NCI-H460 (cell line): ENCODE measurements around the gene SPSB1. TPM values are rescaled to one million over a fixed set of nuclear protein-coding genes. Genes with fewer than 3 reads are reported as not detected.
A peak's percentile ranks its signal among the peaks of the same experiment; 100 is the strongest.

ENCODE experiments used
- DNase-seq: peaks from one replicate; pipeline ENCODE4 v3.0.0-alpha.2; 2016; ENCODE audit warnings: low read depth; ENCODE audit errors: extremely low read depth
- polyA plus RNA-seq: library from polyadenylated mRNA; depleted of rRNA; stranded (reverse); fragments of >200 nt; gene quantifications from 2 replicates; pipeline ENCODE4 v1.2.3, GENCODE V29; 2014; cell fraction: nucleus; rRNA removed
- total RNA-seq: library from RNA; depleted of rRNA; stranded (reverse); fragments of >200 nt; shearing (Covaris generic); gene quantifications from 2 replicates; pipeline ENCODE4 v1.2.3, GENCODE V29; 2014; rRNA removed

SPSB1 gene
- 11.6 and 14.4 TPM in 2 replicates for total RNA-seq
- 3.4 and 5.6 TPM in 2 replicates for polyA plus RNA-seq

- peak; percentile 42 for DNase-seq
These were observed at the start of gene SPSB1 for GRCh38 chr1:9292361-9293240. TSS of gene SPSB1 (plus strand) at chr1:9292894. CDS start at chr1:9355892, 62,998 bp downstream.

- no peak for DNase-seq
These were observed 49.5 kb upstream of the SPSB1 start for GRCh38 chr1:9243066-9243739.

GRCh38 chr1:9244501-9245229, 48.0 kb upstream of the SPSB1 start:
- DNase-seq = no peak

GRCh38 chr1:9245230-9245619, 47.5 kb upstream of the SPSB1 start:
- DNase-seq = no peak

GRCh38 chr1:9245661-9246060, 47.0 kb upstream of the SPSB1 start:
- no peak for DNase-seq

DNA sequence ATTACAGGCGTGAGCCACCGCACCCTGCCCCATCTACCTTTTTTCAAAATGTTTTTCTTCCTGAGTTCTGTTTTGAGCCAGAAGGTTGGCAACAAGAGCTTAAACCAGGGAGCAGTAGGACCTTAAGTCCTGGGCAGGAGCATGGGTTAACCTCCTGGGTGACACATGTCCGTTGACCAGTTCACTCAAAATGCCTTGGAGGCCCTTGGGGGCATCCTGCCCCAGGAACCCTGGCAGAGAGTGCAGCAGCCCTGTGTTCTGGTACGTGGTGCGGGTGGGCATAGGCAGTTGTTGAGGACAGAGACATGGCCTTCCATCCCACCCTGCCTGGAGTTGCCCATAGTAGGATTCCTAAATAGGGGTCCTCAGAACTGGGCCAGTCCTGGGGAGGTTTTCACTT, 46.5 kb upstream of the SPSB1 start:
- DNase-seq = no peak

DNA sequence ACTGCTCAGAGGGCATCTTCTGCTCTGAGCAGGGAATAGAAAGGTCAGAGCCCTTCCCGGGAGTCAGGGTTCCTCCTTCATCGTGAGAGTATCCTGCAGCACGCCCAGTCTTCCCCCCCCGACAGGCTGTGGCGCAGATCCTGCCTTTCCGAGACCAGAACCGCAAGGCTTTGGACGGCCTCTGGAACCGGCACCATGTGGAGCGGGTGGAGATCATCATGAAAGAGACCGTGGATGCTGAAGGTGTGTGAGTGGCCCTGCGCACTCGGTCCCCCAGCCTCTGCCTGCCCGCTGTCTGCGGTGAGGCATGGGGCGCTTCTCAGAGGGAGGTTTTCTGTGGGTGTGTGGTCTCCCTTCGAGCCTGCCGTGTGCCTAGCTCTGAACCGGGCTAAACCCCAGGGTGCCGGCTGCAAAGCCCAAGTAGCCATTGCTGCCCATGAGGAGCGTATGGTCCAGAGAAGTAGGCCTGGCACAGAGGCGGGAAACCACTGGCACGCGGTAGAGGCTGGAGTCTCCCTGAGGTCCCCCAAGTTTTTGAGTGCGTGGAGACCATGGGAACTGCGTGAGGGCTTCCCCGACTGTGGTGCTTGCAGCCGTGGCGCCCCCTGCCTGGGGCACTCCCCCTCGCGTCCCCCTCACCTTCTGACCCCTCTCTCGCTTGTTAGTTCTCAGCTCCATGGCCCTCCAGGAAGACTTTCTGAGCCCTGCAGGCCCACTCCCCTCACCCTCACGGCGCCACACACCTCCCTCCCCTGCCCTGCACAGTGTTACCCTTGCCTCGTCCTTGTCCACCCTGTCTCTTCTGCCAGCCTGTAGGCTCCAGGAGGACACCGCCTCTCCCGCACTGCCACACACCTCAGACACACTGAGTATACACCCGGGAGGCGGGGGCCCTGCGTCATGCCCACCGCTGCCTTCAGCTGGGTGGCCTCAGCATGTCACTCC, 45.6 kb upstream of the SPSB1 start:
- no peak for DNase-seq

DNA sequence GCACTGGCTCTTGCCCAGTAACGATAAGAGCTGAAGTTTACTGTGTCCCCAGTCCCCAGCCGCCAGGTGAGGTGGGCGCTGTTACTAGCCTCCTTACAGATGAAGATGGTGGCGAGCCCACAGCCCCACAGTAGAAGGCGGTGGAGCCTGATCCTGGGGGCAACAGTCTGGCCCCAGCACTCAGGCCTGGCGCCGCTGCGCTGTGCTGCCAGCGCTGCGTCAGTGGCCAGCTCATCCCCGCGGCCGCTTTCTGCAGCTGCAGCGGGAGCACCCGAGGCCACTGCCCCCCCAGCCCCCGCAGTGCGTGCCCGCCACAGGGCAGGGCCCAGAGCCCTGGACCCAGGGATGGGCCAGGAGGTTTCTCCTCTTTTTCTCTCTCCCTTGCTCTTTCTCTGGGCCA, 44.8 kb upstream of the SPSB1 start:
- DNase-seq = no peak

- DNase-seq = no peak
These were observed 44.1 kb upstream of the SPSB1 start for GRCh38 chr1:9248341-9249262.

- DNase-seq = no peak
These were observed 43.5 kb upstream of the SPSB1 start for GRCh38 chr1:9249263-9249533.

DNA sequence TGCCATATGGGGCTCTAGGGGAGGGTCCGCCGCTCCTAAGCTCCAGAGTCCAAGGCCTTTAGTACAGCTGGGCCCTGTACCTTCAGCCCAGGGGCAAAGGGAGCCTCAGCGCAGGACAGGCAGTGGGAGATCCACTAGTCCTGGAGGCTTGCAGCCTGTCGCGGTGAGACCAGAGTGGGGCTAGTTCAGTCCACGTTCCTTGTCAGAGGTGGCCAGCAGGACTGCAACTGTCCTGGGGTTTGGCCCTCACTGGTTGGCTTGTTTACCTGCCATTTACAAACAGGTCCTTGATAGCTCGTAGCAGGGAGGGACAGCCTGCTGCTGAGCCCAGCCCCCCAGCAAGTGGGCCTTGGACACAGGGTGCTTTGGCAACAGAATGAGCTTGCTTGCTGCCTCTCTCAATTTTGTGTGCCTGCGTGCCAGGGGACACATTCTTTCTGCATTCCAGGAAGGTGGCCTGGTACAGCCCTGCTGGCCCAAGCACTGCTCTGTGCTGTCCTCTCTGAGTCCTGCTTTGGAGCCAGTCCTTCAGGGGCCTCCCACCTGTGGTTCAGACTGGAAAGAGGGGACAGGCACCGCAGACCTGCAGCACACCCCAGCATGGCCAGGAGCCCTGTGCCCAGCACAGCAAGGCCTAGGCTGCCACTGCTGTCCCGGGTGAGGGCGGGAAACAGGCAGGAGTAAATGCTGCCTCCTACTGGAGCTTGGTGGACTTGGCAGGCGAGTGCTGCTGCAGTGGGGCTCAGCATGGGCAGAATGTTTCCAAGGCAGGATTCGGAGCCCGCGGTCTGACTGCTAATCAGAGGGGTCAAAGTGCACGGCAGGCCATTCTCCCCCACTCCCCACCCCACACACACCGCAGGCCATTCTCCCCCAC, 42.9 kb upstream of the SPSB1 start:
- DNase-seq = no peak

- no peak for DNase-seq
These were observed 42.0 kb upstream of the SPSB1 start for GRCh38 chr1:9250411-9251381.

DNA sequence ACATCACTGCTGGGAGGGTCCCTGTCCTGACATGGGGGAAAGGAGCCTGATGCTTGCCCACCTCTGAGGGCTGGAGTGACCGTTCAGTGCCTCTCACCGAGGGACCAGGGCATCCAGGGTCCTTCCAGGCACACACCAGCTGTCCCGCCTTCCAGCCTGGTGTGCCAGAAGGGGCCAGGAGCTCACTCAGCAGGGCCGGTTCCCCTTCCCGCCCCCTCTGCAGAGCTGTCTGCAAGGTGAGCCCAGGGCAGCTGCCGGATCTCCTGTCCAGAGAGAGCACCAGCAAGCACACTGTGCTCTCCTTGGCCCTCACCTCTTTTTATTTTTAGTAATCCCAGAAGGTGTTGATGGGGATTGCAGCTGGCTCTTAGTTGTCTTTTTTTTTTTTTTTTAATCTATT, 41.2 kb upstream of the SPSB1 start:
- no peak for DNase-seq

GRCh38 chr1:9253004-9253403, 39.7 kb upstream of the SPSB1 start:
- no peak for DNase-seq

- DNase-seq = no peak
These were observed 39.1 kb upstream of the SPSB1 start for GRCh38 chr1:9253453-9254105.

GRCh38 chr1:9256332-9256731, 36.4 kb upstream of the SPSB1 start:
- no peak for DNase-seq

DNA sequence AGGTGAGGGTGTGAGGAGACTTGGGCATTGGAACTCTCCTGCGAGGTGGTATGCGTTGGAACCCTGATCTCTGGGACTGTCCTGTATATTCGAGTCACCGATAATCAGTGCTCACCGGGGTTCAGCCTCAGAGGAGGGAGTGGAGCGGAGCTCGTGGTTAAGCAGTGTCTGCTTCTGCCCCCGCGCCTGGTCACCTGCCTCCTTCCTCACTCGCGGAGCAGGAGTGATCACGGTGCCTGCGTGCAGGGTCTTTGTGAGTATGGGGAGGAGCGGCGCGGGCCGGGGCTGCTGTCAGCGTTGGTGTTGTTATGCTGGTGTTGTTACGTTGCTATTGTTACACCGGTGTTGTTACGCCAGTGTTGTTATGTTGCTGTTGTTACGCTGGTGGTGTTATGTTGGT, 34.8 kb upstream of the SPSB1 start:
- no peak for DNase-seq
